Prostate gland (tissue), 2 donors: Measurements from ENCODE around the gene DAB1.

ENCODE experiments used
- CTCF ChIP-seq, 4 experiments: fragments of 200-600 bp in 2 of 4; fragments of 450-650 bp in 2 of 4; sonication (generic) in 2 of 4; IDR thresholded peaks; 1 replicate in 3 of 4; 2 replicates in 1 of 4; pipeline ENCODE4 v1.5.1; 2016 to 2019; ENCODE audit warnings: antibody characterized with exemption in 4 of 4, mild to moderate bottlenecking in 2 of 4, moderate library complexity in 2 of 4
- POLR2A ChIP-seq: fragments of 450-650 bp; IDR thresholded peaks from one replicate; pipeline ENCODE4 v1.6.1; 2016; ENCODE audit warnings: antibody characterized with exemption, mild to moderate bottlenecking

- TF ChIP-seq CTCF (IDR thresholded peaks at IDR 0.05), result no peak
- TF ChIP-seq POLR2A, result no peak
Observed at GRCh38 chr1:57229076-57229475, 194.8 kb downstream of the DAB1 start.
